IPS-15b (cell line): ENCODE measurements around the gene PAQR6.

ENCODE experiments used
- H3K27me3 ChIP-seq: one replicate; pipeline ENCODE4 v1.6.1; 2013; ENCODE audit warnings: low read length; ENCODE audit not compliant: control insufficient read depth, insufficient read depth
- H3K36me3 ChIP-seq: one replicate; pipeline ENCODE4 v1.6.1; 2013; ENCODE audit warnings: low read length; ENCODE audit not compliant: control insufficient read depth, insufficient read depth
- H3K4me1 ChIP-seq: one replicate; pipeline ENCODE4 v1.6.1; 2013; ENCODE audit warnings: mild to moderate bottlenecking, low read length; ENCODE audit not compliant: control insufficient read depth, insufficient read depth
- H3K4me3 ChIP-seq: one replicate; pipeline ENCODE4 v1.5.1; 2013; ENCODE audit warnings: low read depth, low read length
- H3K9ac ChIP-seq: one replicate; pipeline ENCODE4 v1.6.1; 2013; ENCODE audit warnings: low read depth, mild to moderate bottlenecking, low read length
- H3K9me3 ChIP-seq: one replicate; pipeline ENCODE4 v1.6.1; 2013; ENCODE audit warnings: mild to moderate bottlenecking, low read length; ENCODE audit not compliant: control insufficient read depth, insufficient read depth

The PAQR6 gene

DNA sequence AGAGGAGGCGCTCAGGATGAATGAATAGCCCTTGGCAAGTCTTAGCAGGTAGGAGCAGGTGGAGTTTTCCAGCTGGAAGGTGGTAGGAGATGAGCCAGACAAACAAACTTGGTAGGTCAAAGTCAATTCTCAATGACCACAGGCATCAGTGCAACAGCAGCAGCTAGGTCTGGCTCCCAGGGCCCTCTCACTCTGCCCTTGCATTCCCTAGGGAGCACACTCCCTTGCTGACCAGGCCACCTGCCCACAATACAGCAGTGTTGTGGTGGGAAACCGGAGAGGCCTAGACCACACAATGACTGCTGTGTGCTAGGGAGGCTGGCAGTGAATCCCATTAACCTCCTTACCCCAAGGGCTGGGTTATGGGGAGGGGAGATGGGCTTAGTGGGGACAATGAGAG lies 13.0 kb upstream of the PAQR6 start:
- Histone ChIP-seq H3K9ac (no peak overlapping the region), H3K36me3 (peaks cover 78% of the 10 kb centered on the region), H3K4me1 (no peaks in the 10 kb centered on the region), H3K4me3 (no peak overlapping the region), H3K9me3 (no peaks in the 10 kb centered on the region), H3K27me3 (no peaks in the 10 kb centered on the region)

DNA sequence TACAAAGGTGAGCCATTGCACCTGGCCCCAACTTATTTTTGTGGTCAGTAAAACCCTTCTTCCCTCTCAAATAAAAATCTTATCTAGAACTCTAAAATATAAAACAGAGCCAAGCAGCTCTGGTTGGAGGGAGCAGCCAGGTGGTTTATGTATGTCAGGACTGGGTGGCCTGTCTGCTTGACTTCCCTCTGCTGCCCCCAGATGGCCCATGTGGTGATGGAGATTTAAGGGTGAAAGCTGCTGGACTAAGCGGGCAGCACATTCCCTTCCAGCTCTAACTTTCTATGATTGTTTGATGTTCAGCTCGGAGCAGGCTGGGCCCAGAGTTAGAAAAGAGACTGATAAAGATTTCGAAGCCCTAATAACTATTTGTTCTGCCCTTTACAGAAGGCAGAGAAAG lies 11.9 kb upstream of the PAQR6 start:
- Histone ChIP-seq H3K9me3 (no peaks in the 10 kb centered on the region), H3K9ac (no peak overlapping the region), H3K36me3 (peaks cover 67% of the 10 kb centered on the region), H3K4me3 (no peak overlapping the region), H3K27me3 (no peaks in the 10 kb centered on the region), H3K4me1 (no peaks in the 10 kb centered on the region)

DNA sequence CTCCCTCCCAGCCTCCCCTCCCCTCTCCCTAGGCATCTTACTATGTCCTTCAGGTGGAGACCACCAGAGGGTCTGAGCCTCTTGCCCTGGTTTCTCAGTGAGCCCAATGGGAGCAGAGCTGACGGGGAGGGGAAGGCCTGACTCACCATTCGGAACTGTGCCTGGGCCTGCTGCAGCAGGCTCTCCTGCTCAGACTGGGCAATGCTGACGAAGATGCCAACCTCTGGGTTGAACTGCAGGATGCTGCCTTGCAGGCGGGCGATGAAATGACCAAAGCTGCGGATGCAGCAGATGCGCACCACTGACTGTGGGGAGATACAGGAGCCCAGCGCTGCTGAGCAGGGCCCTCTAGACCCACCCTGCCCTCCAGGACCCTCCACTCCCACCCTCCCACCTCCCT lies 11.0 kb upstream of the PAQR6 start:
- H3K36me3 ChIP-seq, result peaks cover 64% of the 10 kb centered on the region
- H3K9me3 ChIP-seq, result no peaks in the 10 kb centered on the region
- H3K4me1 ChIP-seq, result no peaks in the 10 kb centered on the region
- no peaks in the 10 kb centered on the region for H3K27me3 ChIP-seq
- H3K9ac ChIP-seq, result no peak overlapping the region
- H3K4me3 ChIP-seq, result no peak overlapping the region

DNA sequence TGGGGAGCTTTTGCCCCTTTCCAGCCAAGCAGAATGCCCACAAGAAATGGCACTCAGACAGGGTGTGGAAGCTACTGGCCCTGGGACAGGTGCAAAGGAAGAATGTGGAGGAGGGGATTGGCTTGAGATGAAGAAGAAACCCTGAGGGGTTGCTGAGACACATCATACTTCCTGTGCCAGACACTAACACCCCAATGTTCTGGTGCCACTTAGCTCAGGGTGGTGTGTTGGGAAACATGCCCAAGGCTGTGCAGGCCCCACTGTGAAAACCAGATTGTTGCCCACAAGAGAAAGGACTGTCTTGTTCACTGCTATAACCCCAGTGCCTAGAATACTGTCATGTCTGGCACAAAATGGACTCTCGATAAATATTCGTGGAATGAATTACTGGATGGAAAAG lies 9.9 kb upstream of the PAQR6 start:
- no peak overlapping the region for H3K9ac ChIP-seq
- no peaks in the 10 kb centered on the region for H3K4me1 ChIP-seq
- H3K27me3 ChIP-seq, result no peaks in the 10 kb centered on the region
- peaks cover 67% of the 10 kb centered on the region for H3K36me3 ChIP-seq
- H3K9me3 ChIP-seq, result no peaks in the 10 kb centered on the region
- no peak overlapping the region for H3K4me3 ChIP-seq

DNA sequence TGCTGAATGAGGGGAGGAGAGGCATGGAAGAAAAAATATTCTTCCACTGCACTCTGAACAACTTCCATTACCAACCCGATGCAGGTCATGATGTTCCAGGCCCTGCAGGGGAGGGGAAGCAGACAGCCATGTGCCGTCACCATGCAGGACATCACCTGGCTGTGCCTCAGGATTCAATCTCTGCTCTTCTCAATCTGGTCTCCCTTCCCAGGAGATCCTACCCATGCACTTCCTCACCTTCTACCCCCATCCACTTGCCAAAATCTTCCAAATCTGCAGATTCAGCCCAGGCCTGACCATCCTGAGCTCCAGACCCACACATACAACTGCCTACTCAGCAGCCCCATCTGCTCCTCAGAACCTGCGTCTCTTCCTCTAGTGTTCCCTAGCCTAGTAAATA lies 5.8 kb upstream of the PAQR6 start:
- Histone ChIP-seq H3K4me1 (no peaks in the 10 kb centered on the region), H3K4me3 (no peak overlapping the region), H3K36me3 (peaks cover 70% of the 10 kb centered on the region), H3K9me3 (no peaks in the 10 kb centered on the region), H3K9ac (no peak overlapping the region), H3K27me3 (no peaks in the 10 kb centered on the region)

DNA sequence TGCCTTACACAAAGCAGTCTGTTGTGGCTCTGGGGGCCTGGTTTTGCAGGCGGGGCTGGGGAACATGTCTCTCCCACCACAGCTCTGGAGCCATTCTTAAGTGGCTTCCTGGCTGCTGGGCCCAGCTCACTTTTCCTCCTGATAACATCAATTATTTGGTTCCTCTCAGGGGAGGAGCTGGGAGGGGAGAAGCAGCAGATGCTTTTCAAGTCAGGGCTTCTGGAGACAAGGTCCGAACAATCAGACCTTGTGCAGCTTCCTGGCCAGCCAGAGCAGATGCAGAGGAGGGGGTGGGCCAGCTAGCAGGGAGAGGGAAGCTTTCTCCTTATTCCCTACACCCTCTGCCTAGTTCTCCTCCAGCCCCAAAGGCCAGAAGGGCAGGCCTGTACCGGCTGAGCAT lies 3.7 kb upstream of the PAQR6 start:
- Histone ChIP-seq H3K4me1 (no peaks in the 10 kb centered on the region), H3K9ac (no peak overlapping the region), H3K9me3 (no peaks in the 10 kb centered on the region), H3K4me3 (no peak overlapping the region), H3K36me3 (peaks cover 53% of the 10 kb centered on the region), H3K27me3 (no peaks in the 10 kb centered on the region)

DNA sequence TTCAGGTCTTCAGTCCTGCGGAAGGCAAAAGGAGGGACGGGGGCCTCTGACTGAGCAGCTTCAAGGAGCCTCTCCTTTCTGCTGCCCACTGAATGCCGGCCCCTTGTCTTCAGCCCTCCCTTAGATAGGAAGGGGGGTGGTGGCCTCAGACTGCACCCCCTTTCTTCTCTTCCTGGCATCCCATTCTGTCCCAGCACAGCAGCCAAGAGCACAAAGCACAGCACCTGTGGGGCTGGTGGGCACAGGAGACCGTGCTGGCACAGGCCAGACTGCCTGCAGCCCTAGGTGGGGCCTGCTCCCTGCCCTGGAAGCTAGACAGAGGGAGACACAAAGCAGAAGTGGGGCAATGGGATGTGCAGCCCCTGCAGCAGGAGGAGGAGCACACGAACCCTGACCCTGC lies 1.7 kb upstream of the PAQR6 start:
- Histone ChIP-seq H3K9ac (no peak overlapping the region), H3K4me1 (no peaks in the 10 kb centered on the region), H3K27me3 (no peaks in the 10 kb centered on the region), H3K4me3 (no peak overlapping the region), H3K9me3 (no peaks in the 10 kb centered on the region), H3K36me3 (peaks cover 49% of the 10 kb centered on the region)

DNA sequence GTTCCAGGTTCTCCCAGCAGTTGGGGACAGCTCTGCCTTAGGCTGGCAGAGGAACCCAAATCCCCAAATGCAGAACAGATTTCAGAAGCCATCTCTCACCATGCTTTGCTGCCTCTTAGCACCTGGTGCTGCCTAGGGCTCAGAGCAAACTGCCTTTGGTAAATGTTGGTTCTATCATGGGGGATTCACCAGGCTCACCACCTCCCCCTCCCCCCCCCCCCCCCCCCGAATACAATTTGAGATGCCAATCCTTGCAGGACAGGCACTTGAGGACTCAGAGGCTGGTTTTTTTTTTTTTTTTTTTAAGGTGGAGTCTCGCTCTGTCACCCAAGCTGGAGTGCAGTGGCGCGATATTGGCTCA lies 447 bp upstream of the PAQR6 start:
- Histone ChIP-seq H3K9ac (no peak overlapping the region), H3K9me3 (no peaks in the 10 kb centered on the region), H3K36me3 (peaks cover 41% of the 10 kb centered on the region), H3K4me1 (no peaks in the 10 kb centered on the region), H3K4me3 (no peak overlapping the region), H3K27me3 (no peaks in the 10 kb centered on the region)

DNA sequence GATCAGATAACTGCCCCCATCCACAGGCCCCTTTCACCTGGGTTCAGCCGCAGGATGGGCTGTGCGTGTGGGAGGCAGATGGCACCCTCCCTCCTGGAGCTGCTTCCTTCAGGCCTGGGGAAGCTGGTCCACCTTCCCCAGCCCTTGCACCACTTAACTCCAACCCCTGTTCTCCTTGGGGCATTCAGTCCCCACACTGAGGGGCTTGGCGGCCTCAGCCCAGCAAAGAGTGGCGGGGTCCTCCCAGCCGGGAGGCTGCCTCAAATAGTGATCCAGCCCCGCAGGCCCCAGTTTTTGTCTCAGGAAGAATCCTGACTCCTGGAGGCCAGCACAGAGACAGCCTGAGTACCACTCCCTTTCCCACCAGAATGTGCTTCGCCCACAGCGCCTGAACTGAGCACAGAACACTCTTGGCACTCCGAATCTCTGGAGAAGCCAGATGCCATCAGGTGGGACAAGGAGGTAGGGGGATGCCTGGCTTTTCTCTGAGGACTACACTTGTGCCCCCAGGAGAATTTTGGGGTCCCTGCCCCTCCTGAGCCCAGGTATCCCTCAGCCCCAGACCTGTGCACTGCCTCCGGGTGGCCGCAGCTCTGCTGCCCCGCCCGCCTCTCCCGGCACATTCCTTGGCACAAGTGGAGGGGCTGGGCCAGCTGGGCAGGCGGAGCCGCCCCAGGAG lies 936 bp downstream of the PAQR6 start:
- H3K27me3 ChIP-seq, result no peaks in the 10 kb centered on the region
- no peaks in the 10 kb centered on the region for H3K4me1 ChIP-seq
- no peak overlapping the region for H3K4me3 ChIP-seq
- no peak overlapping the region for H3K9ac ChIP-seq
- peaks cover 27% of the 10 kb centered on the region for H3K36me3 ChIP-seq
- no peaks in the 10 kb centered on the region for H3K9me3 ChIP-seq

DNA sequence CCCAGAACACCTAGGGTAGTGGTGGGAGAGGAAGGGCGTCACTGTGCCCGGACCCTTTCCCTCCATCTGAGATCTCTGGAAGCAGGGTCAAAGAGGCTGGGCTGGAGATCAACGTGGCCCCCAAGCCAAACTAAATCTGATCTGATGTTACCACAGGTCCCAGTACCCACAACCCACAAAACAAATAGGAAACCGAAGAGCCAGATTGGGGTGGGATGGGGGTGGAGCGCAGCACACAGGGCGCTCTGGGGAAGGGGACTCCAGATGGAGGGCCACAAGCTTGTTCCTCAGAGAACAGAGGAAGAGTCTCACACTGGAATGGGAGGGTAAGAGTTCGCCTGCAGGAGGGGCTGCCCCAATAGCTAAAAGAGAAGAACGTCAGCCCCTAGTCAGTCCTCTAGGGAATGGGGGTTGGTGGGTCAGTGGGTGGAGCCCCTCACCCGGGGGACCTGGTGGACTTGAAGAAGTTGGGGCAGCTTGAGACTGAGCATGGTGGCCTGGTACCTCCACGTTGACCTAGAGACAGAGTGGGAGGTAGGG lies 1.5 kb downstream of the PAQR6 start:
- peaks cover 21% of the 10 kb centered on the region for H3K36me3 ChIP-seq
- no peak overlapping the region for H3K9ac ChIP-seq
- H3K9me3 ChIP-seq, result no peaks in the 10 kb centered on the region
- no peaks in the 10 kb centered on the region for H3K27me3 ChIP-seq
- no peaks in the 10 kb centered on the region for H3K4me1 ChIP-seq
- no peak overlapping the region for H3K4me3 ChIP-seq

DNA sequence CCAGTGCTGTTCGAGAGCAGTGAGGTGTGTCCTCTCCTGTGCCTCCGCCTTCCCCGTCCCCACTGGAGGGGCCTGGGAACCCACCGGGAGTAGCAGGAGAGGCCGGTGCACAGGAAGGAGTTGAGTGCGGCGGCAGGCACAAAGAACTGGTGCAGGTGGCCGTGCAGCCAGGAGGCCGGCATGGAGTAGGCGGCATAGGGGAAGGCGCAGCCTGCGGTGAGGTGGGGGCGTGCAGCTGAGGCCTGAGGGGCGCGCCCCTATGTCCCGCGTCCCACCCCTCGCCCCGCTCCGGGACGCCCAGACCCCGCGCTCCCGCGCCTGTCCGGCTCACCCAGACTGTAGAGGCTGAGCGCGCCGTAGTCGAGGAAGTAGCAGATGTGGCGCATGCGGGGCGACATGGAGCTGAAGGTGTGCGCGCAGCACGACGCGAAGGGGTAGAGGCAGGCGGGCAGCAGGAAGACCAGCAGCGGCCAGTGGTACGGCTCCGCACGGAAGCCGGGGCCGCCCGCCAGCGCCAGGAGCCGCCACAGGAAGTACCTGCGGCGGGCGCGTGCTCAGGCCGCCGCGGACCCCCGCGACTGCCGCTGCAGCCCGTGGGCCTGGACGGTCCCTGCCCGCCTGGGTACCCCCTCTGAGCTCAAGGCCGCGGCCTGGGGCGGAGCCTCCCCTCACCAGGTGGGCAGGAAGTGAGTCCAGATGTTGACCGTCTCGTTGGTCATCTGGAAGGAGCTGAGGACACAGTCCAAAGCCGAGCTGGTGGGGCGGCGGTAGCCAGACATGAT lies 2.2 kb downstream of the PAQR6 start:
- H3K27me3 ChIP-seq, result no peaks in the 10 kb centered on the region
- H3K4me3 ChIP-seq, result no peak overlapping the region
- H3K9me3 ChIP-seq, result no peaks in the 10 kb centered on the region
- H3K9ac ChIP-seq, result no peak overlapping the region
- no peaks in the 10 kb centered on the region for H3K4me1 ChIP-seq
- H3K36me3 ChIP-seq, result peaks cover 15% of the 10 kb centered on the region

DNA sequence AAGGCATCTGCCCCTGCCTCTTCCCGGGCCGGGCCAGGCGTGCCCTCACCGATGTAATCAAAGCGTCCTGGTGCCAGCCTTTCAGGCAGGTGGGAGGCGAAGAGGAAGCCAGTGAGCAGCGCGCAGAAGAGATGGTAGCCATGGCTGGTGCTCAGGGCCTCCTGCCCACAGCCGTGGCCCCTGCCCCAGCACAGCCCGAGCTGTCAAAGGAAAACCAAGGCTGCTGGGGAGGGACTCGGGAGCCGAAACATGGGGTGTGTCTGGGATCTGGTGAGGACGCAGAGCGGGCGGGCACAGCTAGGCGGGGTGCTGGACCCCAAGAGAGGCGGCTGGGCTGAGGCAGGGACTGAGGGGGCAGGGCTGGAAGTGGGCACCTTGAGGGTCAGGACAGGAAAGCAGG lies 3.1 kb downstream of the PAQR6 start:
- H3K4me1 ChIP-seq, result no peaks in the 10 kb centered on the region
- no peaks in the 10 kb centered on the region for H3K27me3 ChIP-seq
- H3K36me3 ChIP-seq, result peaks cover 6% of the 10 kb centered on the region
- no peak overlapping the region for H3K9ac ChIP-seq
- no peak overlapping the region for H3K4me3 ChIP-seq
- H3K9me3 ChIP-seq, result no peaks in the 10 kb centered on the region
